HG02885 (cell line): ENCODE measurements around the gene CD300LD.

Experiments used
- ATAC-seq: cut with Tn5 transposase; IDR thresholded peaks from one replicate; pipeline ENCODE4 v1.9.1; 2021; ENCODE audit warnings: mild to moderate bottlenecking; ENCODE audit not compliant: unreplicated experiment, poor library complexity

CD300LD gene

GRCh38 chr17:74547264-74547663 lies 44.8 kb downstream of the CD300LD start:
- no peak for ATAC-seq

- no peak for ATAC-seq
Observed at GRCh38 chr17:74546586-74546985, 45.5 kb downstream of the CD300LD start.

- ATAC-seq = no peak
Observed at GRCh38 chr17:74545843-74546230, 46.2 kb downstream of the CD300LD start, which contains the start of gene CD300C. Gene CD300C (minus strand): TSS chr17:74546115. CDS start chr17:74545782, 333 bp downstream.

DNA sequence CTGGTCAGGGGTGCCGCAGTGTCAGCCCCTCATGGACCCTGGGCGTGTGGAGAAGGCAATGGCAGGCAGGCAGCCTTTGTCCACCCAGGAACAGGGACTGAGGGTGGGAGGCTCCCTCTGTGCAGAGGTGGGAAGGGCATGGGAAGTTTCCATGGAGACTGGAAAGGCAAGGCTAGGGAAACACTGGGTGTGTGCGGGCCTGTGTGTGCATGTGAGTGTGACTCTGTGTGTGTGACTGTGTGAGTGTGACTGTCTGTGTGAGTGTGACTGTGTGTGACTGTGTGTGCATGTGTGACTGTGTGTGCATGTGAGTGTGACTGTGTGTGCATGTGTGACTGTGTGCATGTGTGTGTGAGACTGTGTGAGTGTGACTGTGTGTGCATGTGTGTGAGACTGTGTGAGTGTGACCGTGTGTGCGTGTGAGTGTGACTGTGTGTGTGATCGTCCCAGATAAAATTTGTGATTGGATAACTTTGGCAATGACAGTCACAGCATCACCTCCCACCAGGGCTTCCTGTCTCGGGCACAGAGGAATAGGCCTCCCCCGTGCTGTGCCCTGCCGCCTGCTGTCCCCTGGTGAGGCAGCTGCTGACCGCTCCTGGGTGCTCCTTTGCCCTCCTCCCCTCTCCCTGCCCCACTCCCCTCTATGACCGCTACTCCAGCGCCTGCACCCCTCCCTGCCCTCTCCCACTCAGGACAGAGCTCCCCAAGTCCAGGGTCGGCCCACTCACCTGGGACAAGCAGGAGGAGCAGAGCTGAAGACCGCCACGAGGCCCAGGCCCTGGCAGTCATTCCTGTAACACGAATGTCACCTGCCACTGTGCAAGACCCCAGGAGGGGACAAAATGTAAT lies 46.9 kb downstream of the CD300LD start:
- ATAC-seq = no peak

DNA sequence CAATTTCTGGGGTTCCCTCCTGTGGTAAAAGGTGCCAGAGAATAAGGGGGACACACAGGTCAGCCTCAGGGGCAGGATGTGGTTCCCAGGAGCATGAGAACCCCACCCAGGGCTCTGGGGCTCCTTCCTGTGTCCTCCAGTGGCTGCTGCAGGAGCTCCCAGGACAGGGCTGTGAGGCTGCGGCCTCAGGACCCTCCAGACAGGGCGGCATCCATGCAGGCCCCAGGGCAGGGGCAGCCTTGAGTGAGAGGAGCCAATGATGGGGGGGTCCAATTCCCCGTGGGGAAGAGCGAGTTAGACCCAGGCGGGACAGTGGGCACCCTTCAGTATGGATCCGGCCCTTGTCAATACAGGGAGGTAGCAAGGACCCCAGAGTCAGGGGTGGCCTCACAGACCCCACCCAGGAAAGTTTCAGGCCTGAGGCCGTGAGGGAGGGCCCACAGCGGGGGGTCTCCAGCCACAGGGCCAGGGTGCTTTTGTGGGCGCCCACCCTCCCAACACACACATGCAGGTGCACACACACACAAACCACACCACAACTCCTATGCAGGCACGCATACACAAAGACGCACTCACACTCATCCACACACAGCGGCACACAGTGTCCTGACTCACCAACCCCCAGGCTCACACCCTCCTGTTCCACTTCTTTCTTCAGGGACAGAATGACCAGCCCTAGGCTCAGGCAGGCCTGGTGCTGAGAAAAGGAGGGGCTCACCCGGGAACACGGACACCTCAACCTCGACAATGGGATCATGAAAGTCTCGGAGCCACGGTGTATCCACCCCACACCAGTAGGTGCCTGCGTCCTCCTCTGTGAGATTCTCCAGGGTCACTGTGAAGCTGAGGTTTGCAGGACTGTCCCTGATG lies 48.0 kb downstream of the CD300LD start:
- no peak for ATAC-seq

DNA sequence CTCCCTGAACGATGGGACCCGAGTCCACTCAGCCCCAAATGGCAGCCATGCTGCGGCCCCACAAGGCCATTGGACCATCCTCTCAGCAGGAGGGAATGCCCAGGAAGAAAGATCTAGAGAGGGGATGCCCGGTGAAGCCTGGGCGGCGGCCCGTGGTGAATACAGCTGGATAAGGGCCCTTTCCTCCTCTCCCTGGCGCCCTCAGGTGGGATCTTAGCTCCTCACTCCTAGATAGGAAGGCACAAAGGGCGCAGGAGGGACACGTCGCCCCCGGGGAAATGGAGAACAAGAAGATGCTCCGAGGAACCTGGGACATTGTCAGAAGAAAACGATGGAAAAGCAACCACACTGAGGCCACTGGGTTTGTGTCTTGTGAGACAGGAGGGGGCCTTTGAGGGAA lies 48.7 kb downstream of the CD300LD start:
- ATAC-seq = no peak

- no peak for ATAC-seq
Observed at GRCh38 chr17:74542727-74543383, 49.2 kb downstream of the CD300LD start.

- ATAC-seq = no peak
Observed at GRCh38 chr17:74542166-74542565, 49.9 kb downstream of the CD300LD start.

DNA sequence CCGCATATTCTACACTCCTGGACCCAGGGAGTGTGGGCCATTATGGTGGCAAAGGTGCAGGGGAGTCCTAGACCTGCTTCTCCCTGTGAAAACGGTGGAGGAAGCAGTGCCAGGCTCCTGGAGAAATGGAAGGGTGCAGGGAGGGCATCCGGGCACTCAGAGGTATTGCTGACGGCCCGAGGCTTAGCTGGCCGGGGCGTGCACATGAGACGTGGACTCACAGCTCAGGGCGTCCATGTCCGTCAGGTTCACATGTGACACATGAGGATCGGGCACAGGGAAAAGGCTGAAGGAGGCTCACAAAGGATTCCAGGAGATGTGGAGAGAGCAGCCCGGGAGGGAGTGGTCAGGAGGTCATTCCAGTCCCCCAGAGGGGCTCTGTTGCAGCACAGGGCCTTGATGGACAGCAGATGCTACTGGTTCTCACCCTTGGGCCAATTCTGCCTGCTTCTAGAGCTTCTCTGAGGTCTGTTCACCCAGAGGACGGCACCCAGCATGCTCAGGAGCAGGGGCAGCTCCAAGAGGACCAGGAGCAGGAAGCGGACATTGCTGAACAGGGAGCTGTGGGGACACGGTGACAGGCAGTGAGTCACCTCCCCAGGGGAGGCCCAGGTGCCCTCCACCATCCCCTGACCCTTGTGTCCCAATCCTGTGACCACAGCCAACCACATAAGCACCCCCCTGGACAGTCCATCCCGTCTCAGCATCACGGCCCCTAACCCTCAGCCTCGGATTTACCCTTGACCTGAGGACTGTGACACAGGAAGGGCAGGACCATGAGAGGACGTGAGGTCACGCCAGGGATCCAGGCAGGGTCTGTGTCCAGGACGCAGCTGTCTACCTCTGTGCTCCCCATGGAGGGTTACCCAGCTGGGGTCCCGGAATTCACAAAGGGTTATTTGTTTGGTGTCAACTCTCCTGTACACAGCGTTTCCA lies 50.6 kb downstream of the CD300LD start:
- ATAC-seq = no peak

DNA sequence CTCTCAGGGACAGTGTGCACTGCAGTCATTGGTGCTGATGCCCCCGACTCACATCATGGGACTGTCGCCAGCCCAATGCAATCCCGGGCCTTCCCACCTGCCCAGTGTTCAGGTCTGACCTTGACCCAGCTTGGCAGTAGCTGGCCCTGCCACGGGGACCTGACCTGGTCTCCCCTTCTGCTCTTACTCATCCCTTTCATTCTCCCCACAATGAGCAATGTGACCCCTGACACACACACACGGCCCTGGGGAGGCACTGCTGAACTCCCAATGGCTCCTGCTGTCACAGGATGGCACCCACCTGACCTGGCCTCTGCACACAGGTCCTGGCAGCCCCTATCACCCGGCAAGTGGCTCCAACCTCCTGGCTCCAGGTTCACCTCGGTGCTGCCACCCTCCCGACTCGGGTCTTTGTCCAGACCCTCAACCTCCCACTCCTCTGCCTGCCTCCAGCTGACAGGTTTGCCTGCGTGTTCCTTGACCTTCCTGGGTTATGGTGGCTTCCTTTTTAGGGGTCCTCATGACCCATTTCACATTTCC lies 52.7 kb downstream of the CD300LD start:
- no peak for ATAC-seq

DNA sequence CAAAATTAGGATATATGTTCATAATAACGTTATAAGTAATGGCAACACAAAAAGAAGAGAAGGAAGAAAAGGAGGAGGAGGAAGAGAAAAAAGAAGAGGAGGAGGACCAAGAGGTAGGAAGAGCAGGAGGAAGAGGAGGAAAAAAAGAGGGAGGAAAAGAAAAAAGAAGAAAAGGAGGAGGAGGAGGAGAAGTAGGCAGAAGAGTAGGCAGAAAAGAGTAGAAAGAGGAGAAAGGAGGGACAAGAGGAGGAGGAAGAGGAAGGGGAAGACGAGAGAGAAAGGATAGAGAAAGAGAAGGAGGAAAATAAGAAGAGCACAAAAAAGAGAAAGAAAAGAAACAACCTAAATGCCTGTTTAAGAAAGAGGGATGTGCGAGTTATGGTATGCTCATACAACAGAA lies 55.2 kb downstream of the CD300LD start:
- ATAC-seq = no peak

DNA sequence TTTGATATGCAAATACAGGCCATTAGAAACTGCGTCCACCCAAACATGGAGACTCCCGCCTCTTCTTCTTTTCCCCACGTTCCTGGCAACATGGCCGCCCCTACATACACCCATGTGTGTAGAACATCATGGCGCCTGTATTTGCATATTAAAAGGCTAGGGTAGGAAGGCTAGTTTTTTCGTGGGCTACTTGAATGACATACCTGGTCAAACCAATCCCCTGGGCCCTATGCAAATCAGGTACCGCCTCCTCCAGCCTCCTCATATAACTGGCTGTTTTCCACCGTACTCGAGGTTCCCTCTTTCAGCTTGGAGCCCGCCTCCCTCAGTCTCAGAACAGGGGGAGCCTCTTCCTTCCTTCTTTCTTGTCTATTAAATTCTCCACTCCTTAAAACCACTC lies 60.0 kb downstream of the CD300LD start:
- no peak for ATAC-seq

- ATAC-seq = no peak
Observed at GRCh38 chr17:74531231-74531761, 60.8 kb downstream of the CD300LD start, which contains the start of gene CD300LB. Gene CD300LB (minus strand): TSS chr17:74531475. CDS start chr17:74531350, 125 bp downstream.

GRCh38 chr17:74530831-74531150 lies 61.3 kb downstream of the CD300LD start:
- ATAC-seq = no peak
